Neural progenitor cell (in vitro differentiated cells): ENCODE measurements around the gene KCNMA1.

Experiments
- EZH2 ChIP-seq: fragments of 200-600 bp; sonication (generic); IDR thresholded peaks from 2 replicates; pipeline ENCODE4 v1.6.1; 2017; ENCODE audit warnings: antibody characterized with exemption, mild to moderate bottlenecking, moderate library complexity
- EZH2phosphoT487 ChIP-seq: fragments of 200-600 bp; sonication (generic); IDR thresholded peaks from 2 replicates; pipeline ENCODE4 v1.6.1; 2017; ENCODE audit warnings: antibody characterized with exemption
- TF ChIP-seq, protein P1 (sequence below): fragments of 200-600 bp; sonication (generic); IDR thresholded peaks from 2 replicates; pipeline ENCODE4 v1.5.1; 2017; ENCODE audit warnings: antibody characterized with exemption, mild to moderate bottlenecking

DNA sequence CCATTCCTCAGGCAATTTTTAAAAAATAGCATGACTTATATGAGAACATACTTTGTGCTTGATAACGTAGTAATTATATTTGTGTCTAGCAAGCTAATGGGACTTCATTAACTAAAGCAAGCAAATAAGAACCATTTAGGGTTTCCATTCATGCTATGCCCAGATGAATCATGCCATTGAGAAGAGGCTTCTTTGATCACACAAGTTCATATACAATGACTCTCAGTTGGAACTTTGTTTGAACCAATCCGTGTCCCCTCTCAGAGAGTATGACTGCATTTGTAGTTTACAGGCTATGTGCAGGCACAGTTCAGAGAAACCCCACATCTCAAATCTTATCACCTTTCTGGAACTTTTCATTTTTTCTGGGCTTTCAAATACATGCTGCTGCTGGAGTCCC, 614.2 kb downstream of the KCNMA1 start:
- TF ChIP-seq, protein P1, sequence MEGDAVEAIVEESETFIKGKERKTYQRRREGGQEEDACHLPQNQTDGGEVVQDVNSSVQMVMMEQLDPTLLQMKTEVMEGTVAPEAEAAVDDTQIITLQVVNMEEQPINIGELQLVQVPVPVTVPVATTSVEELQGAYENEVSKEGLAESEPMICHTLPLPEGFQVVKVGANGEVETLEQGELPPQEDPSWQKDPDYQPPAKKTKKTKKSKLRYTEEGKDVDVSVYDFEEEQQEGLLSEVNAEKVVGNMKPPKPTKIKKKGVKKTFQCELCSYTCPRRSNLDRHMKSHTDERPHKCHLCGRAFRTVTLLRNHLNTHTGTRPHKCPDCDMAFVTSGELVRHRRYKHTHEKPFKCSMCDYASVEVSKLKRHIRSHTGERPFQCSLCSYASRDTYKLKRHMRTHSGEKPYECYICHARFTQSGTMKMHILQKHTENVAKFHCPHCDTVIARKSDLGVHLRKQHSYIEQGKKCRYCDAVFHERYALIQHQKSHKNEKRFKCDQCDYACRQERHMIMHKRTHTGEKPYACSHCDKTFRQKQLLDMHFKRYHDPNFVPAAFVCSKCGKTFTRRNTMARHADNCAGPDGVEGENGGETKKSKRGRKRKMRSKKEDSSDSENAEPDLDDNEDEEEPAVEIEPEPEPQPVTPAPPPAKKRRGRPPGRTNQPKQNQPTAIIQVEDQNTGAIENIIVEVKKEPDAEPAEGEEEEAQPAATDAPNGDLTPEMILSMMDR: no peak
- TF ChIP-seq EZH2phosphoT487: no peak
- TF ChIP-seq EZH2: no peak
